ENCODE results near the gene RBMS3. TPM values are rescaled to one million over a fixed set of nuclear protein-coding genes. Genes with fewer than 3 reads are reported as not detected.

The RBMS3 gene
- total and polyA plus RNA-seq, 2 of the 8 experiments (the other 6 are each of a cell fraction or from before 2014, with no cell fraction given), result 3.7 to 6.9 TPM

GRCh38 chr3:29301332-29302019 is 20.6 kb downstream of the RBMS3 start:
- Histone ChIP-seq H2BK120ac (replicated peaks; ENCODE audit: low read depth, low read length) (no peak overlapping the region), H3K4me1 (replicated peaks in 1 of 4; ENCODE audit: control insufficient read depth in 3 of 4, insufficient read depth in 4 of 4, low read length in 3 of 4) (no peaks in the 10 kb centered on the region; a peak in 1 of 7 replicates), H3K9me3 (ENCODE audit: insufficient read depth in 2 of 2, low read depth in 1 of 2, low read length in 1 of 2) (peaks cover 0 to 2% of the 10 kb centered on the region in 2 experiments; a peak in 3 of 4 replicates), H2BK5ac (ENCODE audit: low read depth, low read length) (no peak overlapping the region), H3K79me2 (ENCODE audit: control insufficient read depth in 1 of 2, insufficient read depth in 2 of 2, low read length in 2 of 2) (no peaks in the 10 kb centered on the region), H3K23me2 (ENCODE audit: low read depth, low read length) (no peaks in the 10 kb centered on the region), H4K91ac (replicated peaks; ENCODE audit: insufficient read length, low read length) (no peak overlapping the region), H3K27me3 (replicated peaks in 1 of 4; ENCODE audit: control insufficient read depth in 3 of 4, extremely low read depth in 1 of 4, insufficient read depth in 3 of 4, low read length in 3 of 4) (no peaks in the 10 kb centered on the region), H3K79me1 (ENCODE audit: low read depth, low read length) (no peaks in the 10 kb centered on the region), H3K14ac (ENCODE audit: insufficient read length) (no peak overlapping the region), H2BK12ac (ENCODE audit: low read depth, low read length) (no peak overlapping the region), H3K23ac (ENCODE audit: insufficient read length) (no peak overlapping the region), H3K27ac (ENCODE audit: low read depth, low read length) (no peak overlapping the region), H2AK5ac (ENCODE audit: low read depth, low read length) (no peak overlapping the region), H3K18ac (ENCODE audit: extremely low read depth, low read length) (no peak overlapping the region), H4K5ac (ENCODE audit: insufficient read length, low read depth, low read length) (no peak overlapping the region), H2BK15ac (ENCODE audit: low read length) (no peak overlapping the region), H3K36me3 (ENCODE audit: control insufficient read depth in 2 of 4, insufficient read depth in 4 of 4, low read length in 3 of 4) (no peaks in the 10 kb centered on the region; a peak in 2 of 8 replicates), H3K4me2 (ENCODE audit: insufficient read depth in 1 of 2, low read depth in 2 of 2, low read length in 2 of 2) (no peak overlapping the region), H2AFZ (ENCODE audit: low read length) (no peak overlapping the region), H2BK20ac (ENCODE audit: low read length) (no peak overlapping the region), H3K4me3 (ENCODE audit: extremely low read depth in 1 of 4, insufficient read depth in 2 of 4, low read depth in 3 of 4, low read length in 4 of 4) (no peak overlapping the region), H3K4ac (replicated peaks; ENCODE audit: insufficient read length, low read depth, low read length) (no peak overlapping the region), H3K56ac (replicated peaks; ENCODE audit: insufficient read length, low read depth, low read length) (no peak overlapping the region), H4K8ac (ENCODE audit: extremely low read depth, insufficient read depth, low read length) (no peak overlapping the region), H4K20me1 (replicated peaks in 1 of 2; ENCODE audit: control insufficient read depth in 1 of 2, insufficient read depth in 2 of 2, low read length in 2 of 2) (no peaks in the 10 kb centered on the region), H3K9ac (replicated peaks in 1 of 4; ENCODE audit: extremely low read depth in 1 of 4, low read depth in 3 of 4, low read length in 3 of 4) (no peak overlapping the region)
- CTCF ChIA-PET (ENCODE audit: partially characterized antibody), result no interaction called here
- WGBS, 2 experiments (ENCODE audit: extremely low coverage in 1 of 2, insufficient coverage in 1 of 2, insufficient read length in 1 of 2, insufficient replicate concordance in 2 of 2, low coverage in 1 of 2, low lambda C conversion rate in 2 of 2, missing lambda C conversion rate in 1 of 2), result 81 to 100% methylated on average over 2 to 7 of the region's 7 CpGs
- FAIRE-seq (no peak), DNase-seq (ENCODE audit: low read depth in 1 of 2, low spot score in 2 of 2) (no peak)
- POLR2A ChIA-PET (ENCODE audit: partially characterized antibody), result no interaction called here
- TF ChIP-seq CBX5 (IDR thresholded peaks at IDR 0.05; ENCODE audit: low read depth, low read length) (no peak), HDAC2 (IDR thresholded peaks at IDR 0.05; ENCODE audit: borderline replicate concordance in 1 of 2, low read depth in 2 of 2, low read length in 2 of 2) (no peak), CTCF (IDR thresholded peaks at IDR 0.05; ENCODE audit: control extremely low read depth in 1 of 3, insufficient read depth in 1 of 3, low read depth in 1 of 3, low read length in 3 of 3) (no peak), SIX5 (IDR thresholded peaks at IDR 0.05; ENCODE audit: low read depth, low read length) (no peak), RBBP5 (IDR thresholded peaks at IDR 0.05; ENCODE audit: borderline replicate concordance, low read depth, low read length) (no peak), ASH2L (IDR thresholded peaks at IDR 0.05; ENCODE audit: low read length) (no peak), POU5F1 (IDR thresholded peaks at IDR 0.05; ENCODE audit: low read depth, low read length) (no peak), SP2 (IDR thresholded peaks at IDR 0.05; ENCODE audit: low read length) (no peak), EZH2 (IDR thresholded peaks at IDR 0.05; ENCODE audit: low read depth, low read length, severe bottlenecking) (no peak), NANOG (IDR thresholded peaks at IDR 0.05; ENCODE audit: insufficient read depth, low read depth, low read length, poor library complexity, severe bottlenecking) (no peak)
